A549 (cell line): ENCODE data around the gene MIB2.

Experiments used
- BCL3 ChIP-seq: fragments of >200 bp; sonication (Bioruptor Twin); formaldehyde crosslinking; IDR thresholded peaks from 3 replicates; pipeline ENCODE4 v1.6.1; 2016
- CEBPB ChIP-seq, 2 experiments: fragments of >200 bp in 1 of 2; sonication (Bioruptor Twin) in 1 of 2; formaldehyde crosslinking in 1 of 2; IDR thresholded peaks; 2 replicates each; pipeline ENCODE4 v1.6.1; 2012 to 2016
- CTCF ChIP-seq: fragments of >200 bp; sonication (Bioruptor Twin); formaldehyde crosslinking; IDR thresholded peaks from 3 replicates; pipeline ENCODE4 v1.5.1; 2016
- ELK1 ChIP-seq: fragments of 150-350 bp; IDR thresholded peaks from 2 replicates; pipeline ENCODE4 v1.6.1; 2014; ENCODE audit warnings: low read depth, mild to moderate bottlenecking, low read length
- EP300 ChIP-seq, 2 experiments: fragments of >200 bp; sonication (Bioruptor Twin); formaldehyde crosslinking; IDR thresholded peaks; 2 replicates in 1 of 2; 3 replicates in 1 of 2; pipeline ENCODE4 v1.6.1; 2016 to 2017
- FOSB ChIP-seq: fragments of 250-450 bp; sonication (Bioruptor Pico); IDR thresholded peaks from 2 replicates; pipeline ENCODE4 v1.5.0; 2020; ENCODE audit warnings: mild to moderate bottlenecking, moderate library complexity
- HDAC2 ChIP-seq: fragments of 200-600 bp; sonication (generic); IDR thresholded peaks from 2 replicates; pipeline ENCODE4 v1.6.1; 2016
- KDM5A ChIP-seq: fragments of 200-600 bp; sonication (generic); IDR thresholded peaks from 2 replicates; pipeline ENCODE4 v1.6.1; 2016; ENCODE audit warnings: antibody characterized with exemption, mild to moderate bottlenecking
- MAX ChIP-seq: IDR thresholded peaks from 2 replicates; pipeline ENCODE4 v1.6.1; 2012
- MYC ChIP-seq: IDR thresholded peaks from 2 replicates; pipeline ENCODE4 v1.6.1; 2012; ENCODE audit warnings: mild to moderate bottlenecking, inconsistent platforms, low read length, improper control_type of control experiment, borderline replicate concordance
- POLR2A ChIP-seq: IDR thresholded peaks from 2 replicates; pipeline ENCODE4 v1.6.1; 2012; ENCODE audit warnings: mild to moderate bottlenecking, low read length
- POLR2AphosphoS2 ChIP-seq: conservative IDR thresholded peaks from 2 replicates; pipeline ENCODE4 v1.6.1; 2012; ENCODE audit warnings: low read length, improper control_type of control experiment, inconsistent platforms
- TP53 ChIP-seq: fragments of 250-450 bp; sonication (Bioruptor Pico); IDR thresholded peaks from 2 replicates; pipeline ENCODE4 v1.5.0; 2021; ENCODE audit warnings: mild to moderate bottlenecking, moderate library complexity
- USF2 ChIP-seq: fragments of 450-650 bp; IDR thresholded peaks from 2 replicates; pipeline ENCODE4 v1.6.1; 2014; ENCODE audit warnings: antibody characterized with exemption

DNA sequence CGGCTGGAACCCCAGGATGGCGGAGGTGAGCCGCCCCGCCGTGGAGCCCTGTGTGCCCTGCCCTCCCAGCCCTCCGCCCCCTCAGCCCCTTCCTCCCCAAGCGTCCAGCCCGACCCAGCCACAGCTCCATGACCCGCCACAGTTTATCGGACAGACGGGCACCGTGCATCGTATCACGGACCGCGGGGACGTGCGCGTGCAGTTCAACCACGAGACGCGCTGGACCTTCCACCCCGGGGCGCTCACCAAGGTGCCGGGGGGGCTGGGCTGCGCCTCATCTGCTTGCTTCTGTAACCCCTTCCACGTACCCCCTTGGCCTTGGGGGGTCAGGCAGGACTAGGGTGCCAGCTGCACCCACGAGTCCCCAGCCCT, 10.1 kb downstream of the MIB2 start:
- TF ChIP-seq POLR2AphosphoS2 (no peak), TP53 (CRISPR knock-in tag) (no peak), CTCF (no peak), ELK1 (no peak), MAX (no peak), USF2 (no peak), POLR2A (no peak), FOSB (CRISPR knock-in tag) (no peak), KDM5A (no peak), HDAC2 (no peak), BCL3 (no peak), MYC (no peak), EP300 (IDR thresholded peaks at IDR 0.05) (no peak), CEBPB (IDR thresholded peaks at IDR 0.05) (no peak)
